Endodermal cell (in vitro differentiated cells): ENCODE measurements around the gene POU6F2. TPM values are rescaled to one million over a fixed set of nuclear protein-coding genes. Genes with fewer than 3 reads are reported as not detected.

Experiments used
- DNase-seq: peaks from one replicate; pipeline ENCODE4 v3.0.0-alpha.2; 2017
- H3K27ac ChIP-seq: 2 replicates; pipeline ENCODE4 v1.5.1; 2013; ENCODE audit warnings: mild to moderate bottlenecking, low read depth, low read length, moderate library complexity
- H3K27me3 ChIP-seq: 2 replicates; pipeline ENCODE4 v1.6.1; 2013; ENCODE audit warnings: mild to moderate bottlenecking, low read length, moderate library complexity; ENCODE audit not compliant: insufficient read depth, control insufficient read depth, poor library complexity, severe bottlenecking
- H3K36me3 ChIP-seq: 2 replicates; pipeline ENCODE4 v1.7.0; 2013; ENCODE audit warnings: mild to moderate bottlenecking, low read length, moderate library complexity; ENCODE audit not compliant: control insufficient read depth, insufficient read depth
- H3K4me1 ChIP-seq: one replicate; pipeline ENCODE4 v1.7.0; 2013; ENCODE audit warnings: low read length; ENCODE audit not compliant: control insufficient read depth, insufficient read depth
- H3K4me3 ChIP-seq: 2 replicates; pipeline ENCODE4 v1.5.1; 2013; ENCODE audit warnings: mild to moderate bottlenecking, low read length, moderate library complexity
- H3K9ac ChIP-seq: 2 replicates; pipeline ENCODE4 v1.6.1; 2013; ENCODE audit warnings: mild to moderate bottlenecking, low read length, moderate library complexity; ENCODE audit not compliant: poor library complexity, severe bottlenecking; ENCODE audit errors: extremely low read depth
- H3K9me3 ChIP-seq: 2 replicates; pipeline ENCODE4 v1.6.1; 2013; ENCODE audit warnings: mild to moderate bottlenecking, low read length, moderate library complexity; ENCODE audit not compliant: control insufficient read depth
- H3K27ac Mint-ChIP-seq: 2 replicates; pipeline ENCODE4 v1.8.0; 2020; ENCODE audit warnings: mixed read lengths
- H3K27me3 Mint-ChIP-seq: 2 replicates; pipeline ENCODE4 v1.8.0; 2021; ENCODE audit warnings: mild to moderate bottlenecking, mixed read lengths; ENCODE audit not compliant: insufficient read depth
- H3K36me3 Mint-ChIP-seq: 2 replicates; pipeline ENCODE4 v1.8.0; 2020; ENCODE audit warnings: low read depth, mixed read lengths
- H3K4me1 Mint-ChIP-seq: 2 replicates; pipeline ENCODE4 v1.8.0; 2020; ENCODE audit warnings: mixed read lengths
- H3K4me3 Mint-ChIP-seq: 2 replicates; pipeline ENCODE4 v1.8.0; 2020; ENCODE audit warnings: mild to moderate bottlenecking, moderate library complexity, mixed read lengths
- H3K9me3 Mint-ChIP-seq: 2 replicates; pipeline ENCODE4 v1.8.0; 2020; ENCODE audit warnings: mild to moderate bottlenecking, mixed read lengths
- WGBS, 2 experiments: methylation state at CpG; one replicate each; pipeline versions ENCODE4 v1.1.5 to v1.1.7; 2013; ENCODE audit warnings: missing lambda C conversion rate in 2 of 2, mixed read lengths in 1 of 2; ENCODE audit not compliant: insufficient coverage in 1 of 2, insufficient read length in 1 of 2; 5-methylcytosine and 5-hydroxymethylcytosine counted together
- total RNA-seq, 2 donors: library from RNA; stranded (reverse); fragmentation: NEBNext Ultra II Directional in 1 of 2; extraction: Animal tissue kit (Norgen Biotek cat#: 25700) in 1 of 2; gene quantifications; 2 replicates in 1 of 2; 3 replicates in 1 of 2; pipeline ENCODE4 v1.2.1, GENCODE V29; 2021
- TF ChIP-seq, protein P1 (sequence below): fragments of 200-600 bp; sonication (generic); conservative IDR thresholded peaks from 2 replicates; pipeline ENCODE4 v1.5.0; 2021; ENCODE audit warnings: antibody characterized with exemption, mild to moderate bottlenecking

POU6F2 gene
- total RNA-seq, 2 donors from 2014 or later, result 6.0 to 10.0 TPM

DNA sequence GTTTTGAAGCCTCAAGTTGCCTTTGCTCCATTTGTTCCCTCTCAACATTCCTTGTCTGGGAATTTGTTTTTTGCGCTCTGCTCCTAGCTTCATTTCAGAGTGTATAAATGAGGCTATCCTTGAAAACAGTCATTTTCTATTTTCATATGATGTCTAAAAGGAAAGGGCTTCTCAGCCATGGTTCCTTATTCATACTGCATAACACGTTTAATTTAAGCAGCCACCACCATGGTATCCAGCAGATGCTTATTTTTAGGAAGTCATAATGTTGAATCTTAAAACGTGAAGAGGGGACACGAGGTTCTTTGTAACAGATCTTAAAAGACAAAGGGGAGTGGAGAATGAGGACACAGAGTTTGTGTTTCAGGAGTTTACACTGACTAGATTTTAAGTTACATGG lies 14.5 kb downstream of the POU6F2 start:
- H3K4me3 Mint-ChIP-seq, result no peak overlapping the region
- DNase-seq, result no peak
- H3K36me3 Mint-ChIP-seq, result no peaks in the 10 kb centered on the region
- Histone ChIP-seq H3K27me3 (no peaks in the 10 kb centered on the region), H3K4me1 (no peaks in the 10 kb centered on the region), H3K27ac (no peak overlapping the region), H3K9me3 (no peaks in the 10 kb centered on the region), H3K9ac (no peak overlapping the region), H3K36me3 (no peaks in the 10 kb centered on the region), H3K4me3 (no peak overlapping the region)
- WGBS, 2 experiments, result 90 to 92% methylated on average over 2 to 4 of the region's 4 CpGs
- H3K4me1 Mint-ChIP-seq, result peaks cover 4% of the 10 kb centered on the region
- no peaks in the 10 kb centered on the region for H3K27me3 Mint-ChIP-seq
- TF ChIP-seq, protein P1, sequence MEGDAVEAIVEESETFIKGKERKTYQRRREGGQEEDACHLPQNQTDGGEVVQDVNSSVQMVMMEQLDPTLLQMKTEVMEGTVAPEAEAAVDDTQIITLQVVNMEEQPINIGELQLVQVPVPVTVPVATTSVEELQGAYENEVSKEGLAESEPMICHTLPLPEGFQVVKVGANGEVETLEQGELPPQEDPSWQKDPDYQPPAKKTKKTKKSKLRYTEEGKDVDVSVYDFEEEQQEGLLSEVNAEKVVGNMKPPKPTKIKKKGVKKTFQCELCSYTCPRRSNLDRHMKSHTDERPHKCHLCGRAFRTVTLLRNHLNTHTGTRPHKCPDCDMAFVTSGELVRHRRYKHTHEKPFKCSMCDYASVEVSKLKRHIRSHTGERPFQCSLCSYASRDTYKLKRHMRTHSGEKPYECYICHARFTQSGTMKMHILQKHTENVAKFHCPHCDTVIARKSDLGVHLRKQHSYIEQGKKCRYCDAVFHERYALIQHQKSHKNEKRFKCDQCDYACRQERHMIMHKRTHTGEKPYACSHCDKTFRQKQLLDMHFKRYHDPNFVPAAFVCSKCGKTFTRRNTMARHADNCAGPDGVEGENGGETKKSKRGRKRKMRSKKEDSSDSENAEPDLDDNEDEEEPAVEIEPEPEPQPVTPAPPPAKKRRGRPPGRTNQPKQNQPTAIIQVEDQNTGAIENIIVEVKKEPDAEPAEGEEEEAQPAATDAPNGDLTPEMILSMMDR, result no peak
- H3K27ac Mint-ChIP-seq, result no peak overlapping the region
- no peaks in the 10 kb centered on the region for H3K9me3 Mint-ChIP-seq

DNA sequence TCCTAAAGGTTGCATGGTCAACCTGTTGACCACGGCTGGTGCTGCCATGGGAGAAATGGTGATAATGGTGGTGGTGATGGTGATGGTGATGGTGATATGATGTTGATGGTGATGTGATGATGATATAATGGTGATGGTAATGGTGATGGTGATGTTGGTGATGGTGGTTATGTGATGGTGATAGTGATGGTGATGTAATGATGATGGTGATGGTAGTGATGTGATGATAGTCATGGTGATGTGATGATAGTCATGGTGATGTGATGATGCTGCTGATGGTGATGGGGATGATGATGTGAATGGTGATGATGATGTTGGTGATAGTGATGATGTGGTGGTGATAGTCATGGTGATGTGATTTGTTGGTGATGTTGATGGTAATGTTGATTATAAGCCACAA lies 23.9 kb downstream of the POU6F2 start:
- Mint-ChIP-seq H3K9me3 (peaks cover 3% of the 10 kb centered on the region), H3K4me1 (no peaks in the 10 kb centered on the region), H3K4me3 (no peak overlapping the region), H3K36me3 (peaks cover 7% of the 10 kb centered on the region), H3K27ac (no peak overlapping the region), H3K27me3 (no peaks in the 10 kb centered on the region)
- no peak overlapping the region for H3K9ac ChIP-seq
- H3K4me3 ChIP-seq, result no peak overlapping the region
- DNase-seq, result no peak
- TF ChIP-seq, protein P1, result no peak
- H3K27me3 ChIP-seq, result no peaks in the 10 kb centered on the region
- H3K27ac ChIP-seq, result no peak overlapping the region
- H3K36me3 ChIP-seq, result no peaks in the 10 kb centered on the region
- 92 to 100% methylated on average over 1 of the region's 1 CpG for WGBS, 2 experiments
- no peaks in the 10 kb centered on the region for H3K9me3 ChIP-seq
- H3K4me1 ChIP-seq, result no peaks in the 10 kb centered on the region

DNA sequence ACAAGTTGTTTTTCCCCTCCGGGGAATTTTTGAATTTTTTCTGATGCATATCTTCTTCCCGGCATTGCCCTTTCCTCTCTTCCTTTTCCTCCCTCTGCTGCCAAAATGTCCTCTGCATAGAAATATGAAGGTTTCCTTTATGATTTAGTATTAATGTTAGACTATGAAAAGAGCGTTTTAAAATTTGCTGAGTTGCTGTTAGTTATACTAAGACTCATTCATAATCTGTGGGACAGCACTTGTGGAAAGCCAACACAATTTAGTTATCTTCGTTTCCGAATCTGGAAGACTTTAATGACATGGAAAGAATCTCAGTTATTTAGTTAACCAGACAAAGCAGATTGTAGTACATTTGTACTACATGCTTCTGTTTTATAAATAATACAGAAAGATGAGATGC lies 25.0 kb downstream of the POU6F2 start:
- no peak overlapping the region for H3K9ac ChIP-seq
- no peak overlapping the region for H3K27ac ChIP-seq
- H3K9me3 Mint-ChIP-seq, result peaks cover 5% of the 10 kb centered on the region
- TF ChIP-seq, protein P1, result no peak
- H3K27me3 Mint-ChIP-seq, result no peaks in the 10 kb centered on the region
- no peak overlapping the region for H3K27ac Mint-ChIP-seq
- H3K4me1 ChIP-seq, result no peaks in the 10 kb centered on the region
- no peaks in the 10 kb centered on the region for H3K9me3 ChIP-seq
- no peaks in the 10 kb centered on the region for H3K27me3 ChIP-seq
- H3K4me3 ChIP-seq, result no peak overlapping the region
- no peaks in the 10 kb centered on the region for H3K4me1 Mint-ChIP-seq
- H3K4me3 Mint-ChIP-seq, result no peak overlapping the region
- DNase-seq, result no peak
- peaks cover 8% of the 10 kb centered on the region for H3K36me3 Mint-ChIP-seq
- WGBS, 2 experiments, result 88 to 100% methylated on average over 1 to 5 of the region's 5 CpGs
- no peaks in the 10 kb centered on the region for H3K36me3 ChIP-seq
